ENCODE measurements around the gene NPY5R.

Gene NPY5R

DNA sequence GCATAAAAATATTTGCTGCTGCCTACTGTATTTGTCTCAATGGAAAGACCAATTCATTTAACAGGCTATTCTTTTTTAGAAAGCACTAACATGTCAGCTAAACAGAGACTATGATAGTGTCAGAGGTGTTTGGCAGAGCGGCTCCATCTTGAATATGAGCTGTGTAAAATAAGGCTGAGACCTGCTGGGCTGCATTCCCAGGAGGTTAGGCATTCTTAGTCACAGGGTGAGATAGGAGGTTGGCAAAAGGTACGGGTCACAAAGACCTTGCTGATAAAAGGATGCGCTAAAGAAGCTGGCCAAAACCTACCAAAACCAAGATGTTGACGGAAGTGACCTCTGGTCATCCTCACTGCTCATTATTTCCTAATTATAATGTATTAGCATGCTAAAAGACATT is 41.8 kb downstream of the NPY5R start:
- H3K27ac ChIP-seq, result no peak overlapping the region
- no peak for TF ChIP-seq ZFX (IDR thresholded peaks at IDR 0.05)
- TF ChIP-seq, protein P1, sequence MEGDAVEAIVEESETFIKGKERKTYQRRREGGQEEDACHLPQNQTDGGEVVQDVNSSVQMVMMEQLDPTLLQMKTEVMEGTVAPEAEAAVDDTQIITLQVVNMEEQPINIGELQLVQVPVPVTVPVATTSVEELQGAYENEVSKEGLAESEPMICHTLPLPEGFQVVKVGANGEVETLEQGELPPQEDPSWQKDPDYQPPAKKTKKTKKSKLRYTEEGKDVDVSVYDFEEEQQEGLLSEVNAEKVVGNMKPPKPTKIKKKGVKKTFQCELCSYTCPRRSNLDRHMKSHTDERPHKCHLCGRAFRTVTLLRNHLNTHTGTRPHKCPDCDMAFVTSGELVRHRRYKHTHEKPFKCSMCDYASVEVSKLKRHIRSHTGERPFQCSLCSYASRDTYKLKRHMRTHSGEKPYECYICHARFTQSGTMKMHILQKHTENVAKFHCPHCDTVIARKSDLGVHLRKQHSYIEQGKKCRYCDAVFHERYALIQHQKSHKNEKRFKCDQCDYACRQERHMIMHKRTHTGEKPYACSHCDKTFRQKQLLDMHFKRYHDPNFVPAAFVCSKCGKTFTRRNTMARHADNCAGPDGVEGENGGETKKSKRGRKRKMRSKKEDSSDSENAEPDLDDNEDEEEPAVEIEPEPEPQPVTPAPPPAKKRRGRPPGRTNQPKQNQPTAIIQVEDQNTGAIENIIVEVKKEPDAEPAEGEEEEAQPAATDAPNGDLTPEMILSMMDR (conservative IDR thresholded peaks at IDR 0.05), result no peak

DNA sequence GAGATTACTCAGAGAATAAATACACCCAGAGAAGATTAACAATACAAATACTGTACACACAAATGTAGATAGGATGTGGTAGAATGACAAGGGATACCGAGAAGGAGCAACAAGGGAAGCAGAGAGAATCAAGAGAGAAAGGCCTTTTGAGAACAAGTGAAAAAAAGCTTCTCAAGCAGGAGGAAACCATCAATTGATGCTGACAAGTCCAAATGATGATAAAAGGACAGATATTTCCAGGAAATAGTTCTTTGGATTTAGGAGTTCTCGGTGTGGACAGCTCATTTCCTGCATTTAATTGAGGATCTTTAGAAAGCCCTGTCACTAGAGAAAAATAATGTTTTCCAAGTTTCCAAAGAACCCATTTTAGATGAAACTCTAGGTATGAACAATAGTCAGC is 48.1 kb downstream of the NPY5R start:
- H3K27ac ChIP-seq, result no peak overlapping the region
- TF ChIP-seq, protein P1 (conservative IDR thresholded peaks at IDR 0.05), result no peak
- TF ChIP-seq ZFX (IDR thresholded peaks at IDR 0.05), result no peak

DNA sequence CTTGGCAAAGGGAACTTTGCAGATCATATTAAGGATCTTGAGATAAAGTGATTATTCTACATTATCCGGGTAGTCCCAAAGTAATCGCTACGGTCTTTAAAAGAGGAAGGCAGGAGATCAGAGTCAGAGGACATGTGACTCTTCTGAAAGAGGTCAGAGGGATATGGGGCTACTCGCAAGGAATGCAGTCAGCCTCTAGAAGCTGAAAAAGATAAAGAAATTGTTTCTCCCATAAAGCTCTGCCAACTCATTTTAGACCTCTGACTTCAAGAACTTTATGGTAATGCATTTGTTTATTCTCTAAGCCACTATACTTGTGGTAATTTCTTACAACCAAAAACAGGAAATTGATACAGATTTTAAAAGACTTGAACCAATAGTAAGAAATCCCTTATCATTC is 48.6 kb downstream of the NPY5R start:
- TF ChIP-seq, protein P1 (conservative IDR thresholded peaks at IDR 0.05), result no peak
- TF ChIP-seq ZFX (IDR thresholded peaks at IDR 0.05), result no peak
- H3K27ac ChIP-seq, result no peak overlapping the region

DNA sequence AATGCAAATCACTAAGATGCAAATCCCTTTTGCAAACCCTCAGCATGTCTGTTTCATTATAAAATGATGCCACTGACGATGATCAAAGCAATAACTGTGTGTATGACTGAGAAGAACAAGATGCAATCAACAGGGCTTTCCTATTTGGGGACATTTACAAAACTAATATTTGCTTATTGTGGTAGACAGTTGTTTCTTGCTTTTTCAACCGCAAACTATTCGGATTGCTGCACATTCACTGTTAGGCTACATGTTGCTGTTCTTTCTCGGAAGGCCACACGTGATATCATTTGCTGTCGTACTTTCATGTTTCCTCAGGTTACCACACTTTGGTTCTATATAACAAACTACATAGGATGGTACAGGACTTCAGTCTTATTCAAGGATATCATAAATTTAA is 49.8 kb downstream of the NPY5R start:
- no peak for TF ChIP-seq ZFX (IDR thresholded peaks at IDR 0.05)
- TF ChIP-seq, protein P1 (conservative IDR thresholded peaks at IDR 0.05), result no peak
- no peak overlapping the region for H3K27ac ChIP-seq

DNA sequence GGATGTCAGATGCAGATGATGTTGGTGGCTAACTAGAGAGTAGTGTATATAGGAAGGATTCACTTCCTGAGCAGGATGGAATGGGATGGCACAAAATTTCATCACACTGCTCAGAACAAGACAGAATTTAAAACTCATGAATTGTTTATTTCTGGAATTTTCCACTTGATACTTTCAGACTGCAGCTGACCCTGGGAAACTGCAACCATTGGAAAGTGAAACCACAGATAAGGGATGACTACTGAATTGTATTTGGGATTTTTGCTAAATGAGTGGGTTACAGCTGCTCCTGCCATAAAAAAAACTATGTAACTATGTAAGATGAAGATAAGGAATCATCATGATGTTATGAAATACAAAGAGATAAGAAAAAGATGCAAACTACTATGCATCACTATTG is 51.4 kb downstream of the NPY5R start:
- TF ChIP-seq, protein P1 (conservative IDR thresholded peaks at IDR 0.05), result no peak
- H3K27ac ChIP-seq, result no peak overlapping the region

DNA sequence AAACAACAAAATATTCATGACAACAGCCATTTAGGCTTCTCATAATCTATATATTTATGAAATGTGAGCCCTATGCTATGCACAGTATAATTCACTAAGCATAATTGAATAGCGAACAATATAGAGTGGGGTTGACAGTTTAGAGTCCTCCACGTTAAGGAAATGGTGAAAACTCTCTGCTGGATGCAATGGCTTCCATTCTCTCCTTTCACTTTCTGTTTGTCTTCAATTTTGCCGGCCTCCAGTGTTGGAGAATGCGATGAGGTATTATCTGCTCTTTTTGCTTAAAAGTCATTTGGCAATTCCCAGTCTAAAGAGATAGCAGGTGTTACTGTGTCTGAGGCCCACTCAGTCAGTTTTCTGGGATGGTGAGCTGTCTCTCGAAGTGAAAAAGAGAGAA is 52.1 kb downstream of the NPY5R start:
- TF ChIP-seq, protein P1 (conservative IDR thresholded peaks at IDR 0.05), result no peak
- TF ChIP-seq ZFX (IDR thresholded peaks at IDR 0.05), result no peak
- no peak overlapping the region for H3K27ac ChIP-seq

DNA sequence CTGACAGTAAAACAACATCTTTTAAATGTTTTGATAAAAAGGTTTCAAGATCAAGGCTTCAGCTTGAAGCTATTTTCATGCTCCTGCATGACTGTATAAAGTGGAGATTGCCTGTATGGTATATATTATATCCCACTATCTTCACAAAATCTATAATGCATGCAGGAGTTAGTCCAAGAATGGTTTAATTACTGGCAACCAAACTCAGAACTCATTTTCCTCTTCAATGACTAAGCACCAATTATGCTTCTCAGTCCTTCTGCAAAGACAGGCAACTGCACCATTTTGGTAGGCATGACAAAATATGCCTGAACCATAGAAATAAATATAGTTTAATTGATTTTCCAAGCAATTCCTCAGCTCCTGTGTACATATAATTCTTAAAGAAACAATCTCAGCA is 54.5 kb downstream of the NPY5R start:
- TF ChIP-seq, protein P1 (conservative IDR thresholded peaks at IDR 0.05), result no peak
- no peak for TF ChIP-seq ZFX (IDR thresholded peaks at IDR 0.05)
- H3K27ac ChIP-seq, result no peak overlapping the region
